GDM1 (cell line): ENCODE data around the gene RNASET2.
"Not testable (repeated sequence)": the region's sequence is repeated elsewhere in the genome, so short reads cannot be mapped to it uniquely, and the experiment has no call there.

Experiments
- DNase-seq: peaks from one replicate; lab custom pipeline; 2025; lab: John Stamatoyannopoulos, UW

The RNASET2 gene

GRCh38 chr6:166903027-166903426 lies 53.3 kb downstream of the RNASET2 start:
- no peak for DNase-seq

- DNase-seq, result no peak
These were observed 54.1 kb downstream of the RNASET2 start for GRCh38 chr6:166902211-166902755.

- DNase-seq, result no peak
These were observed 54.7 kb downstream of the RNASET2 start for GRCh38 chr6:166901626-166902025.

GRCh38 chr6:166900956-166901607 lies 55.3 kb downstream of the RNASET2 start:
- no peak for DNase-seq

- DNase-seq, result no peak
These were observed 56.1 kb downstream of the RNASET2 start for GRCh38 chr6:166900130-166900708.

GRCh38 chr6:166898910-166899309 lies 57.4 kb downstream of the RNASET2 start:
- no peak for DNase-seq

GRCh38 chr6:166894614-166895013 lies 61.7 kb downstream of the RNASET2 start:
- DNase-seq, result not testable (repeated sequence)

GRCh38 chr6:166892472-166892871 lies 63.9 kb downstream of the RNASET2 start:
- DNase-seq, result not testable (repeated sequence)

GRCh38 chr6:166886773-166887172 lies 69.6 kb downstream of the RNASET2 start:
- not testable (repeated sequence) for DNase-seq

- DNase-seq, result not testable (repeated sequence)
These were observed 71.4 kb downstream of the RNASET2 start for GRCh38 chr6:166884958-166885357.

GRCh38 chr6:166879594-166879993 lies 76.8 kb downstream of the RNASET2 start:
- DNase-seq, result no peak
